ENCODE results near the gene RCC2.
A peak's percentile ranks its signal among the peaks of the same experiment; 100 is the strongest.

Gene RCC2

GRCh38 chr1:17375651-17376050 lies 63.8 kb downstream of the RCC2 start:
- no peak for DNase-seq (ENCODE audit: low spot score)
- no peak for FAIRE-seq

GRCh38 chr1:17372955-17373354 lies 66.5 kb downstream of the RCC2 start:
- DNase-seq (ENCODE audit: low spot score) (no peak), FAIRE-seq (no peak)

- no peak for DNase-seq (ENCODE audit: low spot score)
- no peak for FAIRE-seq
These were observed 67.6 kb downstream of the RCC2 start, which contains the start of gene PADI6 for GRCh38 chr1:17371896-17372295. TSS of gene PADI6 (plus strand) at chr1:17372196. CDS start at chr1:17372246, 50 bp downstream.

- no peak for FAIRE-seq
- peak; percentile 36 for DNase-seq (ENCODE audit: low spot score)
These were observed 68.9 kb downstream of the RCC2 start for GRCh38 chr1:17370618-17371017.

GRCh38 chr1:17369466-17369865 lies 70.0 kb downstream of the RCC2 start:
- DNase-seq (ENCODE audit: low spot score) (peak; percentile 85), FAIRE-seq (no peak)

GRCh38 chr1:17365293-17365692 lies 74.2 kb downstream of the RCC2 start:
- no peak for DNase-seq (ENCODE audit: low spot score)
- no peak for FAIRE-seq

- DNase-seq (ENCODE audit: low spot score) (no peak), FAIRE-seq (no peak)
These were observed 75.7 kb downstream of the RCC2 start for GRCh38 chr1:17363771-17364170.

- FAIRE-seq = no peak
- no peak for DNase-seq (ENCODE audit: low spot score)
These were observed 76.1 kb downstream of the RCC2 start for GRCh38 chr1:17363351-17363750.

- FAIRE-seq = no peak
- no peak for DNase-seq (ENCODE audit: low spot score)
These were observed 77.8 kb downstream of the RCC2 start for GRCh38 chr1:17361687-17362086.

GRCh38 chr1:17360272-17360956 lies 79.1 kb downstream of the RCC2 start:
- no peak for FAIRE-seq
- DNase-seq (ENCODE audit: low spot score) = no peak

- DNase-seq (ENCODE audit: low spot score) (no peak), FAIRE-seq (no peak)
These were observed 79.7 kb downstream of the RCC2 start for GRCh38 chr1:17359808-17360207.

- FAIRE-seq = no peak
- no peak for DNase-seq (ENCODE audit: low spot score)
These were observed 80.4 kb downstream of the RCC2 start for GRCh38 chr1:17359031-17359430.

- DNase-seq (ENCODE audit: low spot score) = no peak
- FAIRE-seq = no peak
These were observed 80.9 kb downstream of the RCC2 start for GRCh38 chr1:17358557-17358956.
